ENCODE measurements around the gene XYLT2.

DNA sequence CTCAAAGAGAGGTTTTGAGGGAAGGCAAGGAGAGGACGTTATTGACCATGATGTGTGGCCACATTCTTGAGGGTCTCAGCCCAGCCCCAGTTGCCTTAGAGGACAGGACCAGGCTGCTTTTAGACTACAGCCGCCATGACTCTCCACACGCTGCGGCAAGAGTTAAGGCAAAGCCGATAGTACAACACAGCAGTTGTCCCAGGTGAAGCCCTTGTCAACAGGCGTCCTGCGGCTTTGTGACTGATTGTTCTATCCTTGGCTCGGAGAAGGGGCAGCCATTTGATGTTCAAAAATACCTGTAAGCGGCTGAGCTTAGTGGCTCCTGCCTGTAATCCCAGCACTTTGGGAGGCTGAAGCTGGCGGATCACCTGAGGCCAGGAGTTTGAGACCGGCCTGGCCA lies 42.9 kb upstream of the XYLT2 start:
- no peak for TF ChIP-seq ZFX (CRISPR knock-in tag; IDR thresholded peaks at IDR 0.05)
- TF ChIP-seq, protein P1, sequence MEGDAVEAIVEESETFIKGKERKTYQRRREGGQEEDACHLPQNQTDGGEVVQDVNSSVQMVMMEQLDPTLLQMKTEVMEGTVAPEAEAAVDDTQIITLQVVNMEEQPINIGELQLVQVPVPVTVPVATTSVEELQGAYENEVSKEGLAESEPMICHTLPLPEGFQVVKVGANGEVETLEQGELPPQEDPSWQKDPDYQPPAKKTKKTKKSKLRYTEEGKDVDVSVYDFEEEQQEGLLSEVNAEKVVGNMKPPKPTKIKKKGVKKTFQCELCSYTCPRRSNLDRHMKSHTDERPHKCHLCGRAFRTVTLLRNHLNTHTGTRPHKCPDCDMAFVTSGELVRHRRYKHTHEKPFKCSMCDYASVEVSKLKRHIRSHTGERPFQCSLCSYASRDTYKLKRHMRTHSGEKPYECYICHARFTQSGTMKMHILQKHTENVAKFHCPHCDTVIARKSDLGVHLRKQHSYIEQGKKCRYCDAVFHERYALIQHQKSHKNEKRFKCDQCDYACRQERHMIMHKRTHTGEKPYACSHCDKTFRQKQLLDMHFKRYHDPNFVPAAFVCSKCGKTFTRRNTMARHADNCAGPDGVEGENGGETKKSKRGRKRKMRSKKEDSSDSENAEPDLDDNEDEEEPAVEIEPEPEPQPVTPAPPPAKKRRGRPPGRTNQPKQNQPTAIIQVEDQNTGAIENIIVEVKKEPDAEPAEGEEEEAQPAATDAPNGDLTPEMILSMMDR (IDR thresholded peaks at IDR 0.05 in 2 of 3, conservative IDR thresholded peaks at IDR 0.05 in 1 of 3; ENCODE audit: insufficient read depth in 2 of 3, low read depth in 1 of 3, low read length in 3 of 3): no peak
- TF ChIP-seq RCOR1 (IDR thresholded peaks at IDR 0.05; ENCODE audit: borderline replicate concordance in 1 of 2, low read depth in 2 of 2, low read length in 2 of 2): no peak
- TF ChIP-seq POLR2AphosphoS2 (IDR thresholded peaks at IDR 0.05; ENCODE audit: low read length): no peak
- no peak for TF ChIP-seq HNRNPK (IDR thresholded peaks at IDR 0.05; ENCODE audit: low read depth, low read length, poor library complexity, severe bottlenecking)
- TF ChIP-seq CBFB (CRISPR knock-in tag; IDR thresholded peaks at IDR 0.05): no peak
- TF ChIP-seq MAFG (tag; conservative IDR thresholded peaks at IDR 0.05): no peak
- no peak for TF ChIP-seq YY1 (IDR thresholded peaks at IDR 0.05; ENCODE audit: borderline replicate concordance in 1 of 3, control insufficient read depth in 1 of 3, extremely low read depth in 1 of 3, insufficient read depth in 3 of 3, insufficient read length in 1 of 3, insufficient replicate concordance in 2 of 3, low read depth in 1 of 3, low read length in 2 of 3)
- TF ChIP-seq FOXA1 (IDR thresholded peaks at IDR 0.05; ENCODE audit: borderline replicate concordance): no peak

Data from K562 (cell line).